SJCRH30 (cell line): ENCODE results near the gene C11orf21. TPM values are rescaled to one million over a fixed set of nuclear protein-coding genes. Genes with fewer than 3 reads are reported as not detected.

Source experiments
- DNase-seq, 2 experiments: peaks; one replicate each; pipeline ENCODE4 v3.0.0-alpha.2; 2015 to 2020
- H3K27ac ChIP-seq: fragments of 250-450 bp; sonication (Bioruptor Pico); 2 replicates; pipeline ENCODE4 v1.5.1; 2020; ENCODE audit warnings: mild to moderate bottlenecking, moderate library complexity
- H3K27me3 ChIP-seq: fragments of 250-450 bp; sonication (Bioruptor Pico); 2 replicates; pipeline ENCODE4 v1.5.1; 2020; ENCODE audit warnings: mild to moderate bottlenecking, moderate library complexity
- H3K36me3 ChIP-seq: fragments of 250-450 bp; sonication (Bioruptor Pico); 2 replicates; pipeline ENCODE4 v1.5.1; 2020; ENCODE audit warnings: mild to moderate bottlenecking, moderate library complexity
- H3K4me1 ChIP-seq: fragments of 250-450 bp; sonication (Bioruptor Pico); 2 replicates; pipeline ENCODE4 v1.5.1; 2020; ENCODE audit warnings: mild to moderate bottlenecking, moderate library complexity
- H3K4me3 ChIP-seq: fragments of 250-450 bp; sonication (Bioruptor Pico); 2 replicates; pipeline ENCODE4 v1.5.1; 2020; ENCODE audit warnings: mild to moderate bottlenecking, moderate library complexity
- H3K9me3 ChIP-seq: fragments of 250-450 bp; sonication (Bioruptor Pico); replicated peaks from 2 replicates; pipeline ENCODE4 v1.5.1; 2020; ENCODE audit warnings: mild to moderate bottlenecking, moderate library complexity
- total RNA-seq: library from RNA; depleted of rRNA; stranded (reverse); fragments of >200 nt; shearing (Covaris generic); gene quantifications from 2 replicates; pipeline ENCODE4 v1.2.3, GENCODE V29; 2014

Gene C11orf21
- total RNA-seq, 1 experiment from 2014 or later, result not detected

DNA sequence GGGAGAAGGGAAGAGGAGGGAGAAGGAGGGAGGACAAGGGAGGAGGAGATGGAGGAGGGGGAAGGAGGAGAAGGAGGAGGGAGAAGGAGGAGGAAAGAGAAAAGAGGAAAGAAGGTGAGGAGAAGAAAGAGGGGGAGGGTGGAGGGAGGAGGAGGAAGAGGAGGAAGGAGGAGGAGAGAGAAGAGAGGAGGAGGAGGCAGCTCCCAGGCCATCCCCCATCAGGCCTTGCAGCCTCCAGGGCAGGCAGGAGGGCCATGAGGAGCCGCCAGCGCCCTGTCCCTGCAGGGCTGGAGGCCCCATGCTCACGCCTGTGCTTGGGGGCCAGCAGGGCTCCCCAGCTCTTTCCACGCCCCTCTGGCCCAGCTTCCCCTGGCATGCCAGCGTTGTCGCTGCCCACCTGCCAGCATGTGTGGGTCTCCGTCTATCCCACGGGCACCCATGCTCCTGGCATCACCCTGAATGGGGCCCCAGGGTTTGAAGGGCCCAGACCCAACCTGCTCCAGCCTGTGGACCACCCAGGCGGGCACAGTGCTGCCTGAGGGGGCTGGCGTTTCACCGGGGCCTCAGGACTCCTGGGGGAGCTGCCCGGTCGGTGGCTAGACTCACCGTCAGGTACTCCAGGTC is 5.3 kb upstream of the C11orf21 start:
- no peak for DNase-seq
- Histone ChIP-seq H3K27me3 (peaks cover 5% of the 10 kb centered on the region; the same call in 1 of the 2 replicates), H3K36me3 (no peaks in the 10 kb centered on the region), H3K9me3 (no peaks in the 10 kb centered on the region), H3K4me3 (no peak overlapping the region), H3K4me1 (peaks cover 9% of the 10 kb centered on the region), H3K27ac (no peak overlapping the region)

DNA sequence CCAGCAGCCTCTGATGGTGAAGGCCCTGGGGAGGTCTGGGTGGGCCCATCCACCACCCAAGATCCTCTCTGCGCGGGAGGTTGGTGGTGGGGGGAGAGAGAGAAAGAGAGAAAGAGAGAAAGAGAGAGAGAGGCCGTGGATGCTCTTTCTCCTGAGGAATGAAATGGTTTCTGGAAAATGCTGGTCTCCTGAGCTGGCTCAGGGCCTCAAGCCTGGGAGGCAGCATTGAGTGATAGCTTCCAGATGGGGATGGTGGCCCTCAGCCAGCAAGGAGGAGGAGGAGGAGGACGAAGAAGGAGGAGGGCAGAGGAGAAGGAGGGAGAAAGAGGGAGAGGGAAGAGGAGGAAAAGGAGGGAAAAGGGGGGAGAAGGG is 4.7 kb upstream of the C11orf21 start:
- Histone ChIP-seq H3K36me3 (no peaks in the 10 kb centered on the region), H3K4me3 (no peak overlapping the region), H3K9me3 (no peaks in the 10 kb centered on the region), H3K4me1 (peaks cover 14% of the 10 kb centered on the region), H3K27ac (no peak overlapping the region), H3K27me3 (peaks cover 5% of the 10 kb centered on the region; the same call in 1 of the 2 replicates)
- DNase-seq, result no peak

DNA sequence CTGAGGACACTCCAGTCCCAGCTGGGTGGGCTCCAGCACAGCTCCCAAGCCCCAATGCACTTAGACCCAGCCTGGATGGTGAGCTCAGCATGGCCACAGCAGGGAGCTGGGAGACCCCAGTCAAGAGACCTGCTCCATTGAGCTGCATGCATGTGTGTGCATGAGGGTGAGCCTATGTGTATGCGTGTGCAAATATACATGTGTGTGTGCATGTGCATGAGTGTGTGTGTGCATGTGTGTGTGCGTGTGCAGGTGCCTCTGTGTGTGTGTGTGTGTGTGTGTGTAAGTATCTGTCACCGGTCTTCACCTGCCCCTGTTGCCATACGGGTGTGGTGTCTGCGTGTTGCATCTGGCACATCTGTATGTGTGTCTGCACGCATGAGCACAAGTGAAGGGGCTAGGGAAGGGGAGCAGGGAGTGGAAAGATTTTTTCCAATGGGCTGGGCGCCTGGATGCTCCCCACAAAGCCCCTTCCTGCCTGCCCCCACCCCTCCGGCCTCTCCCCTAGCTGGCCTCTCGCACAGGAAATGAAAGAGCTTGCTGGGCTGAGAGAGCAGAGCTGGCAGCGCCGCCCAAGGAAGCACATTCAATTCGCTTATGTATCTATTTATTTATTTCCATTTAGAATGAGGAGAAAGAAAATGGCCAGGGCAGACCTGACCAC is 4.2 kb upstream of the C11orf21 start:
- Histone ChIP-seq H3K27ac (no peak overlapping the region), H3K4me3 (no peak overlapping the region), H3K36me3 (no peaks in the 10 kb centered on the region), H3K27me3 (peaks cover 5% of the 10 kb centered on the region; the same call in 1 of the 2 replicates), H3K9me3 (no peaks in the 10 kb centered on the region), H3K4me1 (peaks cover 17% of the 10 kb centered on the region)
- DNase-seq, result no peak

DNA sequence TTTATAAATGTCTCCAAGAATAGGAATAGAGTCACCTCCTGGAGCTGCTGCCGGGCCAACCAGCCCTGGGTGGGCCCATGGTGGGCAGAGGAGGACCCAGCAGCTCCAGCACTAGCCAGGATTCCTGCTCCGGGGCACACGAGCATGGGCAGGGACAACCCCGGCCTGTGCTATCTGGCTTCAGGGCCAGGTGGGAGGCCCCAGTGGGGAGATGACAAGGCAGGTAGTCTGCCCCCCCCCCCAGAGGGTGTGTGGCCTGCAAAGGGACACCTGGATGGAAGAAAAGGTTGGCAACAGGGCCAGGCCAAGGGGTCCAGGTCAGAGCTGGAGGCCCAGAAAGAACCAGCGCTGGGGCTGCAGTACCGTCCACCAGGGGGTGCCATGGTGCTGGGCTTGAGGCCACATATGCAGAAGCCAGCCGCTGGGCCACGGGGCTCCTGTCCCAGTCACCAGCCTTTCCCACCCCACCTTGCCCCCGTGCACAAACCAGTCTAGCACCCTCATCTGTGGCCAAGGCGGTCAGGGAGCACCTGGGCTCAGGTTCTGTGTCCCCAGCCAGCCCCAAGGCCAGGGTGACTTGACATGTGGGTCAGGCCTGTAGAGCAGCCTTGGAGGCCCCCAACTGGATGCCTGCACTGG is 3.5 kb upstream of the C11orf21 start:
- Histone ChIP-seq H3K36me3 (no peaks in the 10 kb centered on the region), H3K4me1 (peaks cover 18% of the 10 kb centered on the region), H3K27ac (no peak overlapping the region), H3K9me3 (no peaks in the 10 kb centered on the region), H3K27me3 (peaks cover 5% of the 10 kb centered on the region; the same call in 1 of the 2 replicates), H3K4me3 (no peak overlapping the region)
- peak; percentile 58 to 75 for DNase-seq

DNA sequence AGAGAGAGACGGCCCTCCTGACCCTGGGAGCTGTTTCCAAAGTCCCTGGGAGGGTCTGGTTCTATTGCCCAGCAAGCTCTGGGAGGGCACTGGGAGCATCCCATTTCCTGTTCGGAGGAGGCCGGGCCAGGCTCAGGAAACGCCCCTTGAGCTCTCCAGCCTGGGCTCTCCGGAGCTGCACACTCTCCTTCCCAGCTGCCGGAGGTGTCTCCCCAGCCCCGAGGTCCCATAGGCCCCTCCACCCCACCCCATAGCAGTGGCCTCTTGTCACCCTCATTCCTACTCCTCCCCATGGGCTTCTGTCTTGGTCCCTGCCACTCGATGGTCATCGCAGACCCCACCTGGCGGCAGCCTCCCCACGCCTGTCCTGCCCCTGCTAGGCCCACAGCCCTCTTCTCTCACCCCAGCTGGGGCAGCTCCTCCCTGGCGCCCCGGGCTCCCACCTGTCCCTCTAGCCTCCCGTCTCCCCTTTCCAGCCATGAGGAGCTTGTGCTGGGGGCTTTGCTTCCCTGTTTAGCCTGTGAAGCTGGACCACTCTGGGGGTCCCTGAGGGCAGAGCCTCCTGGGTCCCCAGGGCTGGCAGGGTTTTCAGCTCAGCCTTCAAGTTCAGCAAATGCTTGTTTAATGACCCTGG is 2.9 kb upstream of the C11orf21 start:
- no peak overlapping the region for H3K4me3 ChIP-seq
- no peaks in the 10 kb centered on the region for H3K9me3 ChIP-seq
- no peaks in the 10 kb centered on the region for H3K36me3 ChIP-seq
- DNase-seq, result no peak
- no peak overlapping the region for H3K27ac ChIP-seq
- peaks cover 5% of the 10 kb centered on the region; the same call in 1 of the 2 replicates for H3K27me3 ChIP-seq
- peaks cover 18% of the 10 kb centered on the region for H3K4me1 ChIP-seq

DNA sequence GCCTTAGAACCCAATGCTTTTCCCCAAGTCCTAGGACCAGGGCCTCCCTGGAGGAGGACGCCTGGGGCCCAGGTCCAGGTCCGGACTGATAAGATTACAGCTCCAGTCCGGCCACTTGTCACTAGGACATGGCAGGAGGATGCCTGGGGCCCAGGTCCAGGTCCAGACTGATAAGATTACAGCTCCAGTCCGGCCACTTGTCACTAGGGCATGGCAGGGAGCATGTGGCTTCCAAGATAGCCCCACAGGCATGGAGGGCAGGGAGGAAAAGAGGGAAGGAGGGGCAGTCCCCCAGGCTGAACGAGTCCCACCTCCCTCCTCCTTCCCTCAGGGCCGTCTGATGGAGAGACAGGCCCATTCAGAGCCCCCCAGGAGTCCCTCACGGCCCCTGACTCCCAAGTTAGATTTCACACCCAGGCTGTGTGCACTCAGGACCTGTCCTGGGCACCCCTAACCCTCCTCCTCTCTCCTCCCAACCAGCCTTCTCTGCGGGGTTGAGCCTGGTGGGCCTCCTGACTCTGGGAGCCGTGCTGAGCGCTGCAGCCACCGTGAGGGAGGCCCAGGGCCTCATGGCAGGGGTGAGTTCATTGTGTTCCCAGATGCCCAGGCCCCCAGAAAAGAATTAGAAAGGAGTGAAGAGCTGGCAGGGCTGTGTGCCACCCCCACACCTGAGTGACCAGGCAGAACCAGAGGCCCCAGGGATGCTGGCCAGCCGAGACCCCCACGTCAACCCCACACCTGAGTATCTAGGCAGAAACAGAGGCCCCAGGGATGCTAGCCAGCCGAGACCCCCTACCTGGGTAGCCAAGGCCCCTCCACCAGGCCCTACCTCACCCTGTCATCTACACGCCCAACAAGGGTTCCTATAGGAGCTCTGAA is 2.1 kb upstream of the C11orf21 start:
- no peak for DNase-seq
- peaks cover 18% of the 10 kb centered on the region for H3K4me1 ChIP-seq
- no peak overlapping the region for H3K4me3 ChIP-seq

DNA sequence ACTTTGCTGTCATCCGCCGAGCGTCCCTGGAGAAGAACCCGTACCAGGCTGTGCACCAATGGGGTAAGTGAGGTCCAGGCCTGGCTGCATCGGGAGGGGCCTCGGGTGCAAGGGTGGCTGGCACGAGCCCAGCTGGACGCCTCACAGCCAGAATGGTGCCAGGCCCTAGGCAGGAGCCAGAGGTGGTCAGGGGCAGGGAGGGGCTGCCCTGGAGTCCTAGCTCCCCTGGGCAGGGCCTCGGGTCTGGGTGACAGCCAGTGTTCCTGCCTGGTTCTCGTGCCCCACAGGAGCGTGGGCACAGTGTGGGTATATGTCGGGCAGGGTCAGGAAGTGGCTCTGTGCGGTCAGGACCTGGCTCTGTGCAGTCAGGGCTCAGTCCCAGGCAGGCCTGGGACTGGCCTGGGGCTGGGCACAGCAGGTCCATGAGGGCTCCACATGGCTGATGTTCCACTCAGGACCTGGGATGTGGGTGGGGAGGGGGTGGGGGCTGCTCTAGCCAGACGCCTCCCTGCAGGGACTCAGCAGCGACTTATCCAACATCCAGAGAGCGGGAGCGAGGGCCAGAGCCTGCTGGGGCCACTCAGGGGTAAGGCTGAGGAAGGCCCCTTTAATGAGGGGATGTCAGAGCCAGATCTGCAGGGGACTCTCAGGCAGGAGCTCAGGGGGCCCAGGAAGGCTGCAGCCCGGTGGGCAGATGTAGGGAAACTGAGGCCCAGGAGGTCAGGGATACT is 1.3 kb upstream of the C11orf21 start:
- Histone ChIP-seq H3K4me3 (no peak overlapping the region; the same call in 1 of the 2 replicates), H3K27ac (no peak overlapping the region), H3K36me3 (no peaks in the 10 kb centered on the region), H3K9me3 (no peaks in the 10 kb centered on the region), H3K4me1 (peaks cover 18% of the 10 kb centered on the region), H3K27me3 (peaks cover 8% of the 10 kb centered on the region; the same call in 1 of the 2 replicates)
- DNase-seq, result no peak

More for the DNA sequence above, 2.1 kb upstream of the C11orf21 start:
- Histone ChIP-seq H3K27ac (no peak overlapping the region), H3K27me3 (peaks cover 5% of the 10 kb centered on the region; the same call in 1 of the 2 replicates), H3K9me3 (no peaks in the 10 kb centered on the region), H3K36me3 (no peaks in the 10 kb centered on the region)

DNA sequence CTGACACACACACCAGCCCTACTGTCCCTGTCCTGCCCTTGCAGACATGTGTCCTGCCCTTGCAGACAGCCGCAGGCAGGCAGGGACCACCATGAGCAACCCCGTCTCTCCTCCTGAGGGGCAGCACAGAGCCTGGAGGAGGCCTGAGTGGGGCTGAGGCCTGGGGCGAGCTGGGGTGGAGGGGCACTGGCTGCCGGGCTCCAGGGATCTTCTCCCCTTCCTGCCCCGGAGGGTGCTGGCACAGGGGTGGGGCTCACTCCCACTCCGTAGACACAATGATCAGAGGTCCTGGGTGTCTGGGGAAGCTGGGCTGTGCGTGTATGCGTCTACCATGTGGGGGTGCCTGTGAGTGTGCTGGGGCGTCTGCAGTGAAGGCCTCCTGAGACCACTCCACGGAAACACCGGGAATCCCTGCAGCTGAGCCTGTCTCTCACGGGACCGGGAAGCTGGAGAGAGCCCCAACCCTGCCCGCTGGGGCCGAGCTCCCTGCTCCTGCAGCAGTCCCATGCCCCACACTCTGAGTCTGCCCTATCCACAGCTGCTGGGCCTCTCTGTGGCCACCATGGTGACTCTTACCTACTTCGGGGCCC is 683 bp upstream of the C11orf21 start:
- Histone ChIP-seq H3K9me3 (no peaks in the 10 kb centered on the region), H3K27me3 (peaks cover 8% of the 10 kb centered on the region; the same call in 1 of the 2 replicates), H3K4me1 (peaks cover 18% of the 10 kb centered on the region), H3K27ac (no peak overlapping the region), H3K36me3 (no peaks in the 10 kb centered on the region), H3K4me3 (peak overlapping the region; percentile 5; the same call in 1 of the 2 replicates)
- DNase-seq, result peak; percentile 44 to 59

DNA sequence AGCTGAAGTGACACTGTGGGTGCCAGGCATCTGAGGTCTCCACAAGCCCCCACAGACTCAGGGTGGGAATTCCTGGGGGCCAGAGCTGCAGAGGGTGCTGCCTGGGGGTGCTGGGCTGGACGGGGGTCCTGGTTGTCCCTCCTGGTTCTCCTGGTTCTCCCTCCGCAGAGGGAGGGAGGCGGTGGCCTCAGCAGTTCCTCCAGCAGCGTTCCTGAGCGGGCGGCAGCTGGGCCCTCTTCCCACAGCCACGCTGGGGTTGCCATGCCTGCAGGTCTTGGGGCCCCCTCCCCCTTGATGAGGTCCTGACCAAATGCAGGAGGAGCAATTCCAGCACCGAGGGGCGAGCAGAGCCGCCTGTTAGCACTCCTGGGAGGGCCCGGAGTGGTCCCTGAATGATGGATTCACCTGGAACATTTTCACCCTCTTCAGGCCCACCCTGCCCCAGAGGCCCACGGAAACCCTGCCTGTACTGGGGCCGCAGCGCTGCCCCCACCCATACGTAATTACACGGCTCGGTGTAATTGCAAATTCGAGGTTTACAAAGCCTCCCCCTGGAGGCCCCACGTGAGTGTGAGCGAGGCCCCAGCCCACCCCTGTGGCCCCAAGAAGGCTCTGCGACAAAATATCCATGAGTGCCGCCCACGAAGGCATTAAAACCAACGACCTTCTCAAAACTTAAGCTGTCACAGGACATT is 635 bp downstream of the C11orf21 start:
- no peaks in the 10 kb centered on the region for H3K36me3 ChIP-seq
- no peak for DNase-seq
- H3K4me1 ChIP-seq, result peaks cover 18% of the 10 kb centered on the region
- H3K27me3 ChIP-seq, result peaks cover 8% of the 10 kb centered on the region; the same call in 1 of the 2 replicates
- H3K27ac ChIP-seq, result no peak overlapping the region
- H3K9me3 ChIP-seq, result no peaks in the 10 kb centered on the region
- no peak overlapping the region for H3K4me3 ChIP-seq

DNA sequence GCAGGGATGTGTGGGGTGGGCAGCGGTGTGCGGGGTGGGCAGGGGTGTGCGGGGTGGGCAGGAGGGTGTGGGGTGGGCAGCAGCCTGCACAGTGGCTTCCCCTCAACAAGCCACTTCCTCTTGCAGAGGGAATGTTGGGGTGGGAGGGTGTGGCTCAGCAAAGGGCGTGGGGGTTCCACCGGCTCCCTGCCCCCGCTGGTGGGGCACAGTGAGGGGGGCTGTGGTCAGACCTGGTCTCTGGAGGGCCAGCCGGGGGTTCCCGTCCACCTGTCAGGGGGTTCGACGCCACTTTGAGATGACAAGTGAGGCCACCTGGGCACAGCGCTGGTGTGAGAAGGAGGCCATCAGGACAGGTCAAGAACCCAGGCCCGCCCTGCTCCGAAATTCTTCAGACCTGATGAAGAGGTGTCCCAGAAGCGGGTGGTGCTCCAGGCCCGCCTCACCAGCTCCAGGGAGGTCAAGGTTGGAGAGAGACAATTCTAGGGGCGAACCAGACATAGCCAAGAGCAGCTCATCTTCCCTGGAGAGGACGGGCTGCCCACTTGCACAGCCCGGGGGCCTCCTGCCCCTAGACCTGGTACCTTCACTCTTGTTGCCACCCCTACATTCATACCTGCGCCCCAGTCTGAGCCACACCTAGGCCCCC is 1.3 kb downstream of the C11orf21 start:
- H3K27ac ChIP-seq, result no peak overlapping the region
- DNase-seq, result no peak
- no peak overlapping the region for H3K4me3 ChIP-seq

DNA sequence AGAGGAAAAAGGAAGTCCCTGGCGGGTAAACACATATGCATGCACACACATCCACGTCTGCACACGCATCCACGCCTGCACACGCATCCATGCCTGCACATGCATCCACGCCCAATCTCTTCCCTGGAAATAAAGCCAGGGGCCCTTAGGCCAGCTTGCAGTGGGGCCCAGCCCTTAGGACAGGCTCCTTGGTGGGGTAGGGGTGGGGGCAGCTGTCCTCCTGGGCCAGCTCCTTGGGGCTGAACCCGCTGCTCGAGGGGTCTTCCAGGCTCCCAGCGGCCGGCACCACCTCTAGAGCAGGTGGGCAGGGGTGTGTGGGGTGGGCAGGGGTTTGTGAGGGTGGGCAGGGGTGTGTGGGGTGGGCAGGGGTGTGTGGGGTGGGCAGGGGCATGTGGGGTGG is 1.9 kb downstream of the C11orf21 start:
- Histone ChIP-seq H3K27me3 (peaks cover 8% of the 10 kb centered on the region; the same call in 1 of the 2 replicates), H3K36me3 (no peaks in the 10 kb centered on the region), H3K27ac (no peak overlapping the region), H3K9me3 (no peaks in the 10 kb centered on the region), H3K4me1 (peaks cover 18% of the 10 kb centered on the region), H3K4me3 (no peak overlapping the region)
- DNase-seq, result no peak

More for the DNA sequence above, 1.3 kb downstream of the C11orf21 start:
- Histone ChIP-seq H3K36me3 (no peaks in the 10 kb centered on the region), H3K4me1 (peaks cover 18% of the 10 kb centered on the region), H3K9me3 (no peaks in the 10 kb centered on the region), H3K27me3 (peaks cover 8% of the 10 kb centered on the region; the same call in 1 of the 2 replicates)
